GM06990 (cell line): ENCODE results near the gene SH2D3A.

ENCODE experiments used
- DNase-seq: peaks from one replicate; pipeline ENCODE4 v3.0.0-alpha.2; 2011; ENCODE audit not compliant: insufficient read length; ENCODE audit errors: extremely low read depth
- H3K27me3 ChIP-seq: replicated peaks from 2 replicates; pipeline ENCODE4 v1.6.0; 2011; ENCODE audit warnings: low read length; ENCODE audit not compliant: control insufficient read depth, insufficient read depth
- H3K36me3 ChIP-seq: 2 replicates; pipeline ENCODE4 v1.5.1; 2011; ENCODE audit warnings: low read length; ENCODE audit not compliant: control insufficient read depth, insufficient read depth
- H3K4me3 ChIP-seq: replicated peaks from 2 replicates; pipeline ENCODE4 v1.5.1; 2011; ENCODE audit warnings: low read depth, mild to moderate bottlenecking, control low read depth, low read length
- CTCF ChIP-seq: IDR thresholded peaks from 2 replicates; pipeline ENCODE4 v1.5.1; 2011; ENCODE audit warnings: low read length, control low read depth, mild to moderate bottlenecking, inconsistent platforms; ENCODE audit not compliant: insufficient read depth, poor library complexity, severe bottlenecking

SH2D3A gene

DNA sequence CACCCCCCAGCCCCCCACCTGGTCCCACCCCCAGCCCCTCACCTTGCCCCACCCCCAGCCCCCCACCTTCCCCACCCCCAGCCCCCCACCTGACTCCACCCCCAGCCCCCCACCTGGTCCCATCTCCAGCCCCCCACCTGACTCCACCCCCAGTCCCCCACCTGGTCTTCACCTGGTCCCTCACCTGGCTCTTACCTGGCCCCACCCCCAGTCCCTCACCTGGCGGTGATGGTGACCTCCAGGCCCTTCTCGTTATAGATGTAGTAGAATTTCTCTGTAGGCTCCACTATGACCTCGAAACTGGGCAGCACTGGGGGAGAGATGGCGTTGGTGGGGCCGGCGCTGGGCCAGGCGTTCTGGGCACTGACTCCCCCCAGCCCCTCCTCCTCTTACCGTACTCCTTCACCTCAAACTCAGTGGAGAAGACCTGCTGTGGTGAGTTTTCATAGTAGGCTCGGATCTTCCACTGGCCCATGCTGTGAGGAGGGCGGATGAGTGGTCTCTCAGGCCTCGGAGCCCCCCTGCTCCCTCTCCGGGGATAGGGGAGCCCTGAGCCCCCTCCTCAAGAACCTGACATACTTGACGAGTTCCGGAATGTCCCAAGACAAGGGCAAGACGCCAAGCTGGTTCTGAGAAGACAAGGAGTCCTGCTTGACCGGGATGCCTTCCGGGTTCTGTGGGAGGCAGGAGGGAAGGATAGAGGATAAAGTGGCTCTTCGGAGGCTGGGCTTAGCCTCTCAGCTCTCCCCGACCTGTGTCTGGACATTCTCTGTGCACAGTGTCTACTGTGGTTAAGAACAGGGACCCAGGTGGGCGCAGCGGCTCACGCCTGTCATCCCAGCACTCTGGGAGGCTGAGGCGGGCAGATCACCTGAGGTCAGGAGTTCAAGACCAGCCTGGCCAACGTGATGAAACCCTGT is 53.2 kb downstream of the SH2D3A start:
- Histone ChIP-seq H3K4me3 (no peak overlapping the region), H3K27me3 (peaks cover 1% of the 10 kb centered on the region), H3K36me3 (no peaks in the 10 kb centered on the region)
- TF ChIP-seq CTCF: no peak
- DNase-seq: no peak

DNA sequence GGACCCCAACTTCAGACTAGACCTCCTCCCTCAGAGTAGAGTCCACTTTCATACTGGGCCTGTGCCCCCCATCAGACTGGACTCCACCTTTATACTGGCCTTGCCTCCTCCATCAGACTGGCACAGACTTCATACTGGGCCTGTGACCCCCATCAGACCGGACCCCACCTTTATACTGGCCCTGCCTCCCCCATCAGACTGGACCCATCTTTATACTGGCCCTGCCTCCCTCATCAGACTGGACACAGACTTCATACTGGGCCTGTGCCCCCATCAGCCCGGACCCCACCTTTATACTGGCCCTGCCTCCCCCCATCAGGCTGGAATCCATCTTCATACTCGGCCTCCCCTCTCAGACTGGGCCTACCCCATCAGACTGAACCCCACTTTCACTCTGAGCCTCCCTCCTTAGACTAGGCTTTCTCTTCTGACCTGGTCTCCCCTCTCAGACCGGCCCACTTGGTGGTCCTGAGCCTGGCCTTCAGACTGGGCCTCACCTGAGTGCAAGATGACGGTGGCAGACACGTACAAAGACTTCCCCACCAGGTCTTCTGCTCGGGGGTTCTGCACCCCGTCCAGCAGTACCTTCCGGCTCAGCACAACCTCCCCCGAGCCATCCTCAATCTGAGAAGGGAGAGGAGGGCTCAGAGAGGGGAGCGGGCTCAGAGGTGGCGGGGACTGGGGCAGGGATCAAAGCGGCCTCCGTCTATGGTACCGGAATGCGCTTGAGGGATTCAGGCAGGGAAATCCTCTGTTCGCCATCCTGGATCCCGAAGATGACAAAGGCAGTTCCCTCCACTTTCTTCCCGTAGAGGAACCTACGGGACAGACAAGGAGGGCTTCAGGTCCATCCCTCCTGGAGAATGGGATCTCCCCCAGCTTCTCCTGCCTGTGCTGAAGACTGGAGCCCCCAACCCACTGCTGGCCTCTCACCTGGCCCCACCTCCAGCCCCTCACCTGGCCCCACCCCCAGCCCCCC is 54.3 kb downstream of the SH2D3A start:
- no peak overlapping the region for H3K4me3 ChIP-seq
- H3K27me3 ChIP-seq: peaks cover 1% of the 10 kb centered on the region
- DNase-seq: no peak
- TF ChIP-seq CTCF: no peak
- H3K36me3 ChIP-seq: no peaks in the 10 kb centered on the region

DNA sequence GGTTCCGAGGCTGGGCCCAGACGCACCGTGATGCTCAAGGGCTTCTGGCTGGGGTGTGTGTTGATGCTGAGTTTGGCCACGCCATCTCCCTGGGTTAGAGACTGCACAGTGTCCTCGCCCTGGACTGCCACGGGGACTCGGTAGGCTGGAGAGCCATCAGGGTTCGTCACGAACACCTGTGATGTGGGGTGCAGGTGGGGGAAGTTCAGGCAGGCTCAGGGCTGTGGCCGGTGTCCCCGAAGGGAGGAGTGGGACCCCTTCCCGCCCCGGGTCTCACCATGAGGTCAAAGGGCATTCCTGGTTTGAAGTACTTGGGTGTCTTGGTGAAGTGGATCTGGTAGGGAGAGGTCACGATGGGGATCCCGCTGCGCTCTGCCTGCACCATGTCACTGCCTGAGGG is 55.0 kb downstream of the SH2D3A start:
- no peak for TF ChIP-seq CTCF
- Histone ChIP-seq H3K4me3 (no peak overlapping the region), H3K27me3 (peaks cover 1% of the 10 kb centered on the region), H3K36me3 (no peaks in the 10 kb centered on the region)
- no peak for DNase-seq

- TF ChIP-seq CTCF: no peak
- H3K4me3 ChIP-seq: no peak overlapping the region
Observed at GRCh38 chr19:6711605-6712004, 55.6 kb downstream of the SH2D3A start.

GRCh38 chr19:6711078-6711361 is 56.2 kb downstream of the SH2D3A start:
- Histone ChIP-seq H3K4me3 (no peak overlapping the region), H3K36me3 (no peaks in the 10 kb centered on the region), H3K27me3 (peaks cover 1% of the 10 kb centered on the region)
- DNase-seq: no peak
- TF ChIP-seq CTCF: no peak

More at GRCh38 chr19:6711605-6712004, 55.6 kb downstream of the SH2D3A start:
- Histone ChIP-seq H3K27me3 (peaks cover 1% of the 10 kb centered on the region), H3K36me3 (no peaks in the 10 kb centered on the region)
- DNase-seq: no peak
